ENCODE data around the gene CSN3. TPM values are rescaled to one million over a fixed set of nuclear protein-coding genes. Genes with fewer than 3 reads are reported as not detected.

CSN3 gene
- total RNA-seq, 2 donors from 2014 or later = not detected

GRCh38 chr4:70239884-70240591 is 2.4 kb upstream of the CSN3 start:
- no peaks in the 10 kb centered on the region for H3K9me3 ChIP-seq (ENCODE audit: control insufficient read depth, low read length, poor library complexity, severe bottlenecking)
- no peak for DNase-seq
- ATAC-seq = no peak
- Mint-ChIP-seq H3K27me3 (no peaks in the 10 kb centered on the region), H3K4me3 (no peak overlapping the region), H3K27ac (no peak overlapping the region), H3K36me3 (ENCODE audit: low read depth) (no peaks in the 10 kb centered on the region), H3K4me1 (no peaks in the 10 kb centered on the region)

- no peak for DNase-seq
- no peak overlapping the region for H3K27ac Mint-ChIP-seq
- no peak for ATAC-seq
- no peaks in the 10 kb centered on the region for H3K27me3 Mint-ChIP-seq
- no peaks in the 10 kb centered on the region for H3K36me3 Mint-ChIP-seq (ENCODE audit: low read depth)
- H3K4me3 Mint-ChIP-seq = no peak overlapping the region
- H3K9me3 ChIP-seq (ENCODE audit: control insufficient read depth, low read length, poor library complexity, severe bottlenecking) = no peaks in the 10 kb centered on the region
- no peaks in the 10 kb centered on the region for H3K4me1 Mint-ChIP-seq
Observed at GRCh38 chr4:70243091-70243490, 694 bp downstream of the CSN3 start.

- DNase-seq = no peak
- Mint-ChIP-seq H3K36me3 (ENCODE audit: low read depth) (no peaks in the 10 kb centered on the region), H3K27me3 (no peaks in the 10 kb centered on the region), H3K4me1 (no peaks in the 10 kb centered on the region), H3K27ac (no peak overlapping the region), H3K4me3 (no peak overlapping the region)
- no peak for ATAC-seq
- no peaks in the 10 kb centered on the region for H3K9me3 ChIP-seq (ENCODE audit: control insufficient read depth, low read length, poor library complexity, severe bottlenecking)
Observed at GRCh38 chr4:70251250-70251944, 9.0 kb downstream of the CSN3 start.

DNA sequence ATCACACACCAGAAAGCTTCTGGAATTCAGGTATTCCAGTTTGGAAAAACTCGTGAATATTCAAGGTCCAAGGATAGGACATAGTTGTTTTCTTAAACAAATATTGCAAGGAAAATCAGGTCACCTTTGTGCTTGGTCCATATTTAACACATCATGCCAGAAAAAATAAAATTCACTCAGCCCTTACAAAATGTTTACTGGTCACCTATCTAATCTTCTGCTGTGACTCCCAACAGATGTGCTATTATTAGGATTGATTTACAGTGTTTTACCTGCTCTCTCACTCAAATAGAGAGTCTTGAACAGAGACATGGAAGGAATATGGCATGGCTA is 9.5 kb downstream of the CSN3 start:
- no peaks in the 10 kb centered on the region for H3K4me1 Mint-ChIP-seq
- H3K36me3 Mint-ChIP-seq (ENCODE audit: low read depth) = no peaks in the 10 kb centered on the region
- DNase-seq = no peak
- no peaks in the 10 kb centered on the region for H3K27me3 Mint-ChIP-seq
- no peak overlapping the region for H3K27ac Mint-ChIP-seq
- H3K4me3 Mint-ChIP-seq = no peak overlapping the region
- no peaks in the 10 kb centered on the region for H3K9me3 ChIP-seq (ENCODE audit: control insufficient read depth, low read length, poor library complexity, severe bottlenecking)
- ATAC-seq = no peak

DNA sequence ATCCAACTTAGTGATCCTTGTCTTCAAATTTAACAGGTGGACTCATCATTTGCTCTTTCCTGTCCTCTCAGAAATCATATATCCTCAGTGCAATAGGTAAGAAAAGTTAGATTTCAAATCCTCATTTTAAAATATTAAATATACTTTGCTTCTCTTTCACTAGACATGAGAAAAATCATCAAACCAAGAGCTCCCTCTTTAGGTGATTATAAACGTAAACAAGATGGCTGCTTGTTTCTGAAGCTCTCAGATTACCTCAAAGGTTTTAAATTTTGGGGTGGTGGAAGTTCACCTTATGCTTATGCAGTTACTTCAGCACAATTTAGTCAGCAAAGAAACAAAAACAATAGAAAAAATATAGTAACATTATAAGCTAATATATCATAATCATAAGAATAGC is 27.3 kb downstream of the CSN3 start:
- no peak overlapping the region for H3K27ac Mint-ChIP-seq
- ATAC-seq = no peak
- no peak overlapping the region for H3K4me3 Mint-ChIP-seq

DNA sequence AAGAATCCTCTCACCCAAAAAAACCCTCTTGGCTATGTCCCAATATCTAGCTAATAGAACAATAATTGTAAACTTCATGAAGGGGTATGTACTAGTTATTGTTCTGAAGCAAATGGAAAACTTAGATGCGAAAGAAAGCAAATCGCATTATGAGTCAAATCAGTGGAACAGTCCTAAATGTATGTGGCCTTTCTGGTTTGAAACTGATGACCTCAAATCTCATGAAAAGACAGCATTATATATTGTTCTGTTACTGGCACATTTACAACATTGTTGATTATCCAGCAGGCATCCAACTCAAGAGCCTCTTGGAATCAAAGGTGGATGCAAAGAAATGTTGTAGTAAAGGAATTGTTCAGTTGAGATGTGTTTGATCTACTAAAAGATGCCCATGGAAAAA is 34.7 kb downstream of the CSN3 start:
- no peak for DNase-seq
- H3K9me3 ChIP-seq (ENCODE audit: control insufficient read depth, low read length, poor library complexity, severe bottlenecking) = no peaks in the 10 kb centered on the region
- no peaks in the 10 kb centered on the region for H3K36me3 Mint-ChIP-seq (ENCODE audit: low read depth)
- H3K27me3 Mint-ChIP-seq = no peaks in the 10 kb centered on the region
- H3K27ac Mint-ChIP-seq = no peak overlapping the region
- H3K4me1 Mint-ChIP-seq = no peaks in the 10 kb centered on the region
- no peak overlapping the region for H3K4me3 Mint-ChIP-seq
- no peak for ATAC-seq

More for the DNA sequence above, 27.3 kb downstream of the CSN3 start:
- H3K4me1 Mint-ChIP-seq = no peaks in the 10 kb centered on the region
- H3K9me3 ChIP-seq (ENCODE audit: control insufficient read depth, low read length, poor library complexity, severe bottlenecking) = no peaks in the 10 kb centered on the region
- H3K27me3 Mint-ChIP-seq = no peaks in the 10 kb centered on the region
- H3K36me3 Mint-ChIP-seq (ENCODE audit: low read depth) = no peaks in the 10 kb centered on the region
- DNase-seq = no peak

- Mint-ChIP-seq H3K27ac (no peak overlapping the region), H3K4me3 (no peak overlapping the region), H3K36me3 (ENCODE audit: low read depth) (no peaks in the 10 kb centered on the region), H3K4me1 (no peaks in the 10 kb centered on the region), H3K27me3 (no peaks in the 10 kb centered on the region)
- no peak for ATAC-seq
- DNase-seq = no peak
- H3K9me3 ChIP-seq (ENCODE audit: control insufficient read depth, low read length, poor library complexity, severe bottlenecking) = no peaks in the 10 kb centered on the region
Observed at GRCh38 chr4:70280567-70280966, 38.2 kb downstream of the CSN3 start.

DNA sequence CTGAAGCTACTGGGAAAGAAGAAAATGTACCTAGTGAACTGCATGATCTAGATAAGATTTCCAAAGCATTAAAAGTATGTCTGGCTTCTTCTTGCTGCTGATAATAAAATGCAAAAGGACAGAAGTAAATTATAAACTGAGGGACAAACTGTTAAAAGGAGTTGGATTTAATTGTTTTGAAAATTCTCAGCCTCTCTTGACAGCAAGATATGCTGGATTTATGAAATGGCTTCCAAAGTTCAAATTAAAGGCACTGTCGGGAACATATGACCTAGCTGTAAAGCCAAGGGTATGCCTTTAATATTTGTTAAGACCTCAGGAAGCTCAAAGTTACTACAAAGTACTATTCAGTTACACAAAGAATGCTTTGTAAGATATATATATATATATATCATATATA is 46.3 kb downstream of the CSN3 start:
- no peaks in the 10 kb centered on the region for H3K27me3 Mint-ChIP-seq
- no peaks in the 10 kb centered on the region for H3K36me3 Mint-ChIP-seq (ENCODE audit: low read depth)
- DNase-seq = no peak
- H3K4me1 Mint-ChIP-seq = no peaks in the 10 kb centered on the region
- no peak overlapping the region for H3K27ac Mint-ChIP-seq
- no peak overlapping the region for H3K4me3 Mint-ChIP-seq
- no peak for ATAC-seq
- H3K9me3 ChIP-seq (ENCODE audit: control insufficient read depth, low read length, poor library complexity, severe bottlenecking) = no peaks in the 10 kb centered on the region

GRCh38 chr4:70291341-70291740 is 48.9 kb downstream of the CSN3 start:
- H3K36me3 Mint-ChIP-seq (ENCODE audit: low read depth) = no peaks in the 10 kb centered on the region
- no peaks in the 10 kb centered on the region for H3K4me1 Mint-ChIP-seq
- no peak overlapping the region for H3K27ac Mint-ChIP-seq
- ATAC-seq (no peak), DNase-seq (no peak)
- H3K9me3 ChIP-seq (ENCODE audit: control insufficient read depth, low read length, poor library complexity, severe bottlenecking) = no peaks in the 10 kb centered on the region
- no peak overlapping the region for H3K4me3 Mint-ChIP-seq
- no peaks in the 10 kb centered on the region for H3K27me3 Mint-ChIP-seq

- Mint-ChIP-seq H3K27ac (no peak overlapping the region), H3K4me1 (no peaks in the 10 kb centered on the region), H3K4me3 (no peak overlapping the region), H3K27me3 (no peaks in the 10 kb centered on the region), H3K36me3 (ENCODE audit: low read depth) (no peaks in the 10 kb centered on the region)
- ATAC-seq (no peak), DNase-seq (no peak)
- H3K9me3 ChIP-seq (ENCODE audit: control insufficient read depth, low read length, poor library complexity, severe bottlenecking) = no peaks in the 10 kb centered on the region
Observed at GRCh38 chr4:70297576-70297975, 55.2 kb downstream of the CSN3 start.

GRCh38 chr4:70298051-70298450 is 55.7 kb downstream of the CSN3 start:
- H3K9me3 ChIP-seq (ENCODE audit: control insufficient read depth, low read length, poor library complexity, severe bottlenecking) = no peaks in the 10 kb centered on the region
- no peaks in the 10 kb centered on the region for H3K27me3 Mint-ChIP-seq
- no peak overlapping the region for H3K4me3 Mint-ChIP-seq
- no peak overlapping the region for H3K27ac Mint-ChIP-seq
- no peak for ATAC-seq
- DNase-seq = no peak
- no peaks in the 10 kb centered on the region for H3K36me3 Mint-ChIP-seq (ENCODE audit: low read depth)
- no peaks in the 10 kb centered on the region for H3K4me1 Mint-ChIP-seq

DNA sequence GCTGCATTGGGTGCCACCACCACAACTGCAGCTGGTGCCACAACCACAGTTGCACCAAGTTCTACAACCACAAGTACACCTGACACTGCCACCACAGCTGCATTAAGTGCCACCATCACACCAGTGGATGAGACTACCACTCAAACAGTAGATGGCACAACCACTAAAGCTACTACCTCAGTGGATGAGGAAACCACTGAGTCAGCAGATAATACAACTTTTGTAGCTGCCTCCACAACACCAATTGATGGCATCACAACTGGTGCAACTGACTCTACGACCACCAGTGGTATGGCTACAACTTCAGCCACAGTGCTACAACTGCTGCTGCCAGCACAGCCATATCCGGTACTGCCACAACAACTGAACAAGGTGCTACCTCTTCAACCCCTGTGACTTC is 57.2 kb downstream of the CSN3 start:
- H3K4me3 Mint-ChIP-seq = no peak overlapping the region
- H3K9me3 ChIP-seq (ENCODE audit: control insufficient read depth, low read length, poor library complexity, severe bottlenecking) = no peaks in the 10 kb centered on the region
- no peaks in the 10 kb centered on the region for H3K36me3 Mint-ChIP-seq (ENCODE audit: low read depth)
- no peaks in the 10 kb centered on the region for H3K4me1 Mint-ChIP-seq
- no peaks in the 10 kb centered on the region for H3K27me3 Mint-ChIP-seq
- ATAC-seq (no peak), DNase-seq (no peak)
- H3K27ac Mint-ChIP-seq = no peak overlapping the region

DNA sequence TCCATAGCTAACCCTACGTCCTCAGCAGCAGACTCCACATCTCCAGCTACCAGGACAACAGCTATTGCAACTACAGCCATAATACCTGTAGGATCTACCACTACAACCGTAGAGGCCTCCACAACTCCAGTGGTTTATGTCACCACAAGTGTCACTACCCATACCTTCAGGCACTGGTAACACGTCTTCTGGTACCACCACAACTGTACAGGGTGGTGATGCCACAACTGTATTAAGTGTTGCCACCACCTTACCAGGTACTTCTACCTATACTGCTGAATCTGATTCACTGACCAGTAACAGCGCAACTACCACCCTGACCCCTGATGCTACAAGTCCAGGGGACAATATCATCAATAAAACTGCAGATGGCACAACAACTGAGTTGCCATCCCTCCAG is 57.8 kb downstream of the CSN3 start:
- Mint-ChIP-seq H3K36me3 (ENCODE audit: low read depth) (no peaks in the 10 kb centered on the region), H3K27me3 (no peaks in the 10 kb centered on the region), H3K27ac (no peak overlapping the region), H3K4me1 (no peaks in the 10 kb centered on the region), H3K4me3 (no peak overlapping the region)
- no peaks in the 10 kb centered on the region for H3K9me3 ChIP-seq (ENCODE audit: control insufficient read depth, low read length, poor library complexity, severe bottlenecking)
- ATAC-seq (no peak), DNase-seq (no peak)

Measured in T-helper 17 cell (primary cell).